T-helper 22 cell (primary cell): ENCODE results near the gene SRGAP3.

Experiments used
- DNase-seq: peaks from one replicate; pipeline ENCODE4 v3.0.0-alpha.2; 2020; ENCODE audit warnings: low read depth

SRGAP3 gene

GRCh38 chr3:9201266-9201665 lies 48.2 kb downstream of the SRGAP3 start:
- no peak for DNase-seq

- DNase-seq, result no peak
These were observed 49.7 kb downstream of the SRGAP3 start for GRCh38 chr3:9199775-9200174.

GRCh38 chr3:9198899-9199335 lies 50.5 kb downstream of the SRGAP3 start:
- no peak for DNase-seq

GRCh38 chr3:9198261-9198660 lies 51.2 kb downstream of the SRGAP3 start:
- DNase-seq, result no peak

GRCh38 chr3:9196020-9196419 lies 53.4 kb downstream of the SRGAP3 start:
- no peak for DNase-seq

GRCh38 chr3:9195390-9195789 lies 54.1 kb downstream of the SRGAP3 start:
- no peak for DNase-seq

- no peak for DNase-seq
These were observed 54.8 kb downstream of the SRGAP3 start for GRCh38 chr3:9194509-9195184.

- DNase-seq, result no peak
These were observed 55.7 kb downstream of the SRGAP3 start for GRCh38 chr3:9193633-9194195.

- no peak for DNase-seq
These were observed 56.2 kb downstream of the SRGAP3 start for GRCh38 chr3:9193211-9193610.

GRCh38 chr3:9192248-9193025 lies 57.0 kb downstream of the SRGAP3 start:
- no peak for DNase-seq

- DNase-seq, result no peak
These were observed 59.2 kb downstream of the SRGAP3 start for GRCh38 chr3:9190276-9190675.

GRCh38 chr3:9188583-9188982 lies 60.9 kb downstream of the SRGAP3 start:
- no peak for DNase-seq

- DNase-seq, result no peak
These were observed 63.7 kb downstream of the SRGAP3 start for GRCh38 chr3:9185701-9186100.

- DNase-seq, result no peak
These were observed 64.4 kb downstream of the SRGAP3 start for GRCh38 chr3:9185046-9185445.

- no peak for DNase-seq
These were observed 65.0 kb downstream of the SRGAP3 start for GRCh38 chr3:9184461-9184835.

- no peak for DNase-seq
These were observed 65.5 kb downstream of the SRGAP3 start for GRCh38 chr3:9183811-9184460.

- DNase-seq, result no peak
These were observed 66.4 kb downstream of the SRGAP3 start for GRCh38 chr3:9183011-9183410.

- DNase-seq, result no peak
These were observed 68.7 kb downstream of the SRGAP3 start for GRCh38 chr3:9180764-9181117.

- no peak for DNase-seq
These were observed 69.4 kb downstream of the SRGAP3 start for GRCh38 chr3:9179826-9180763.

GRCh38 chr3:9178697-9179096 lies 70.7 kb downstream of the SRGAP3 start:
- DNase-seq, result no peak

- DNase-seq, result no peak
These were observed 74.0 kb downstream of the SRGAP3 start for GRCh38 chr3:9175421-9175820.

- no peak for DNase-seq
These were observed 76.0 kb downstream of the SRGAP3 start for GRCh38 chr3:9173445-9173844.
